IPS-18c (cell line): ENCODE measurements around the gene SKIC8.
"Not testable (repeated sequence)": the region's sequence is repeated elsewhere in the genome, so short reads cannot be mapped to it uniquely, and the experiment has no call there.

Experiments used
- H3K4me3 ChIP-seq: 2 replicates; pipeline ENCODE4 v1.7.0; 2013; ENCODE audit warnings: low read depth, mild to moderate bottlenecking, low read length, moderate library complexity; ENCODE audit not compliant: insufficient read depth
- H3K9me3 ChIP-seq: one replicate; pipeline ENCODE4 v1.6.1; 2013; ENCODE audit warnings: mild to moderate bottlenecking, low read length, moderate library complexity; ENCODE audit not compliant: control insufficient read depth, insufficient read depth

Gene SKIC8

DNA sequence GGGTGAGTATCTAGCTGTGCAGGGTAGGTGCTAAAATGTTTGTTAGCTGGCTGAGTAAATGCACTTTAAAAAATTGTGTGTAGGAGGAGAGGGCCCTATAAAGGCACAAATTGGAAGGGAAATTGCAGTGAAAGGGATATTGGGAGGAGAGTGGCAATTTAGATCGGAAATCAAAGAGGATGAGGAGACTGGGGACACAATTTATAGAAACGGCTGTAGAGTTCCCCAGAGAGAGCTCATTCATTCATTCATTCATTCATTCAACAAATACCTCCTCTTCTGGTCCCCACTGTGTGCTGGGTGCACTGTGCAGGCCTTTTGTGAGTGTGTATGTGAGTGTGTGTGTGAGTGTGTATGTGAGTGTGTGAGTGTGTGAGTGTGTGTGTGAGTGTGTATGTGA, 32.6 kb downstream of the SKIC8 start:
- H3K4me3 ChIP-seq, result no peak overlapping the region
- H3K9me3 ChIP-seq, result peaks cover 3% of the 10 kb centered on the region

DNA sequence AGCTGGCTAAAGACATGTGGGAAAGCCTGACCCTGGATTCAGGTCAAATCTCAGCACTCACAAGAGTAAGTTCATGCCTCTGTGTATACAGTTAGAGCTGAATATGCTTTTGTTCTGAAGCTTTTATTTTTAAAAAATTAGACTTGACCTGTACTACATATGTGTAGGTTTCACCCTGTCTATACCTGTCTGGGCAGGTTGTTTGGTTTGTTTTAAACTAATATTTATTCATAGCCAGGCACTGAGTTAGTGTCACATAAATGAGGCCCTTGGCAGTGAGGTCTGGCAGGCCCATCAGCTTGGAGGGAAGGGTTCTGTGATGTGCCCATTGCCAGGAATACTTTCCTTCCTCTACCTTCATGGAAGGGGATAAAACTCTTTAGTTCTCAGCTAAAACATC, 33.2 kb downstream of the SKIC8 start:
- Histone ChIP-seq H3K4me3 (no peak overlapping the region), H3K9me3 (peaks cover 3% of the 10 kb centered on the region)

DNA sequence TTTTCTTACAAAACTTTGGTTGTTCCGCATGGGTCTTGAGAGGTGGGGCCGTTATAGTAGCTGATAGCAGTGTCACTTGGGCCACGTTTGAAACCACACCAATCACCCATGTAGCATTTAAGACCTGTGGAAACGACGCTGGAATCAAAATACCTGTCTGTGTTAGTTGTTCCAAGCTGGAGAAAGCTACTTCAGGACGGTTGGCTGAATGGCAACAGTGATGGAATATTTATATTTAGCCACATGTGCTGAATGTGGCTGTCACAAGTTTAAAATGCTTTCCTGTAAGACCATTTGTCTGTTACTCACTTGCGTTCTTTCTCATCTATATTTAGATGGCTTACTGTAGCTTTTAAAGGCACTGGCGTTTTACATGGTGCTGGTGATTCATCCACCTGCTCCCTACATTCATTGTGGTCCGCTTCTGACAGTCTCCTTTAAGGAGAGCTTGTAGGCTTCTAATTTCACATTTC, 33.6 kb downstream of the SKIC8 start:
- Histone ChIP-seq H3K9me3 (peaks cover 3% of the 10 kb centered on the region), H3K4me3 (no peak overlapping the region)

DNA sequence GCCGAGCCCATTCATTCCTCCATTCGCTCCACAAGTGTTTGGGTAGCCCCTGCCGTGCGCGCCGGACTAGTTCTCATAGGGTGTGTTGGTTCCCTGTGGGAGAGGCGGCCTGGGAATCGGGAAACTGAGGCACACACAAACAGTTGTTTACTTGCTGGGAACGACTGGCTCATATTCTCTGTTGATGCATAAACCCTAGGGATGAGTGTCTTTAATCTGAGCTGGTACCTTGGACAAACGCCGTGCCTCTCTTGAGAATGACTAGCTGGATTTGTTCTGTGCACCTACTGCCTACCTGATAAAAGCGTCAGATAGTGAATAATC, 34.3 kb downstream of the SKIC8 start:
- Histone ChIP-seq H3K4me3 (peak overlapping the region; percentile 49; the same call in 1 of the 2 replicates), H3K9me3 (peaks cover 3% of the 10 kb centered on the region)

DNA sequence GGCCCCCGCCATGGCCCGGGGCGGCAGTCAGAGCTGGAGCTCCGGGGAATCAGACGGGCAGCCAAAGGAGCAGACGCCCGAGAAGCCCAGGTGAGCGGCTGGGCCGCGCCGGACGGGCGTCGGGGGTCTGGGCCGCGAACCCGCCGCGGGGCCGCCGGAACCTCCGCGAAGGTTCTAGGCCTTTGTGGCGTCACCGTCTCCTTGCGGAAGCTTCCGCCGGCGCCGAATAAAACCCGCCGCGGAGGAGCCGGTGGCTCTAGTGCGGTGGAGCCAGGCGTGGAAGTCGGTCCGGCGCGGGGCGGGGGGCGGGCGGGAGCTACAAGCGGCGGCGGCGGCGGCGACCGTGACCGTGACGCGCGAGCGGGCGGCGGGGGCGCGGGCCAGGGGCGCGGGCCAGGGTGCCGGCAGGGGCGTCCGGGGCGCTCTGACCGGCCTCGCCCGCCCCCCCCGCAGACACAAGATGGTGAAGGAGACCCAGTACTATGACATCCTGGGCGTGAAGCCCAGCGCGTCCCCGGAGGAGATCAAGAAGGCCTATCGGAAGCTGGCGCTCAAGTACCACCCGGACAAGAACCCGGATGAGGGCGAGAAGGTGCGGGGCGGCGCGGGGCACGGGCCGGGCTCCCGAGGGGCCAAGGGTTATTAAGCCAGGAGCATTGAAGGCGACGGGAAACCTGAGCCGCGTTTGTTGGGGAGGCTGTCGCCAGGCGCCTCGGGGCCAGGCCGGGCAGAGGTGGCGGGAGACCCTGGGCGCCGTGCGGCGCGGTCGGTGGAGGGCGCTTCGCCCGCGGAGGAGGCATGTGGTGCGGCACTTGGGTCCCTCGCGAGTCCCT, 34.9 kb downstream of the SKIC8 start, which contains the start of gene DNAJA4:
DNAJA4 (plus strand) TSS at position 259 of the 833 bp plus-strand sequence; CDS start at position 461, 202 bp downstream.
- H3K4me3 ChIP-seq, result peak within 1 kb of the TSS; percentile 49; the same call in 1 of the 2 replicates
- H3K9me3 ChIP-seq, result peaks cover 3% of the 10 kb centered on the region

DNA sequence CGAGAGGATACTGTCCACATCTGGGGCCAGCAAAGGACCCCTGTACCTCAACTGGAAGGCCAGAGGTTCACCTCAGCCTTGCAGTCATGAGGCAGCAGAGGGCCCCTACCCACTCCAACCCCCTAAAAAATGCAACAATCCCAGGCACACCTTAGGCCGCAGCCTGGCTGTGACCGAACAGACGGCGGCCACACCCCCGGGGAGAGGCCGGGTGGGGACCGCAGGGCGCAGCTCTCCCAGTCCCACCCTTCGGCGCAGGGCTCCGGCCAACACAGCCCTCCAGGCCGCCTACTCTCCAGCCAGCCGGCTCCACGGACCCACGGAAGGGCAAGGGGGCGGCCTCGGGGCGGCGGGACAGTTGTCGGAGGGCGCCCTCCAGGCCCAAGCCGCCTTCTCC, 35.5 kb downstream of the SKIC8 start:
- H3K4me3 ChIP-seq, result peak overlapping the region; percentile 38; the same call in 1 of the 2 replicates
- H3K9me3 ChIP-seq, result peaks cover 3% of the 10 kb centered on the region

DNA sequence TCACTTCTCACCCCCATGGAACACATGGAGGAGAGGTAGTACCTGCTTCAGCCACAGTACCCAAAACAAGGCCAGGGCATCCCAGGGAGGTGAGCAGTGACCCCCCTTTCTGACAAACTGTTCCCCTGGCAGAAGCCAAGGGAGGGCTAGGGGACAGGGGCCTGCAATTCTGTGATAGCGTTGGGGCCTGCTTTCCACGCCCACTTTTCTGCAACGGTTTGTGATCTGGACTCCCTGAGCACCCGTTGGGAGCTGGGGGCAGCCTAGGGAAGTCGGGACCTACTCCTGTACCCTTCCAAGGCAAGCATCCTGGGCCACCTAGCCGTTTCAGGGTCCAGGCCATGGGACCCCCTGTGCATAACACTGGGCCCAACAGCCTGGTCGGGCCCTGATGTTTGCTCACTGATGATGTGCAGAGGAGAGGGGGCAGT, 36.0 kb downstream of the SKIC8 start:
- Histone ChIP-seq H3K9me3 (peaks cover 3% of the 10 kb centered on the region), H3K4me3 (no peak overlapping the region; the same call in 1 of the 2 replicates)

DNA sequence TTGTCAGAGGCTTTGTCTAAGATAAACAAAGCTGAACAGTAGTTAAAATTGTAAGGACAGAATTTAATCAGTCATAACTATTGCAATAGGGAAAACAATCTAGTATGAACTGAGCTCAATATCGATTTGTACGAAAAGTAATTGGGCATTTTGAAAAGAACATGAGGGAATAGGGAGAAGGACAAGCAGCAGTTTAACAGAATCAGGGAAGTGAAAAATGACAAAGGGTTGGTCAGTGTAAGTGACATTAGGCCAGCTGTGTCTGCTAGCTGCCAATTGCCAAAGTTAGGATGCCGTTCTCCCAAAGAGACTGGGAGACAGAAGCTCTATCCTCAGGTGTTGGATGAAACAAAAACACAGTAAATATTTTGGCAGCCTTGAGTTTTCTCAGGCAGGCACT, 38.3 kb downstream of the SKIC8 start:
- H3K4me3 ChIP-seq, result no peak overlapping the region
- peaks cover 3% of the 10 kb centered on the region for H3K9me3 ChIP-seq

DNA sequence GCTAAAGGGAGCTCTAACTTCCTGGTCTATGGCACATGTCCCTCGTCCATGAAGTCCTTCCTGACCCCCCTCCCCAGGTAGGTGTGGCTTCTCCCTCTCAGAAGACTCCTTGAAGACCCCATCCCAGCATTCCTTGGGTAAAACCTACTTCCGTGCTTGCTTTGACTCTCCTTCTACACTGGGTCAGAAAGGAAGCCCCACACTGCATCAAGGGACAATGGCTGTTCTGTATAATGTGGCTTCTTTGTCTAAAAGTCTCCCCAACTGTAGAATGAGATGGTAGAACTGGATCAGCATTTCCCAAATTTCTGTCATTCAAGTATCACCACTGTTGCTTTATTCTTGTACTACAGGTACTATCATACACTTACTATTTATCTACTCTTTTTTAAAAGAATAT, 38.9 kb downstream of the SKIC8 start:
- peaks cover 3% of the 10 kb centered on the region for H3K9me3 ChIP-seq
- no peak overlapping the region for H3K4me3 ChIP-seq

DNA sequence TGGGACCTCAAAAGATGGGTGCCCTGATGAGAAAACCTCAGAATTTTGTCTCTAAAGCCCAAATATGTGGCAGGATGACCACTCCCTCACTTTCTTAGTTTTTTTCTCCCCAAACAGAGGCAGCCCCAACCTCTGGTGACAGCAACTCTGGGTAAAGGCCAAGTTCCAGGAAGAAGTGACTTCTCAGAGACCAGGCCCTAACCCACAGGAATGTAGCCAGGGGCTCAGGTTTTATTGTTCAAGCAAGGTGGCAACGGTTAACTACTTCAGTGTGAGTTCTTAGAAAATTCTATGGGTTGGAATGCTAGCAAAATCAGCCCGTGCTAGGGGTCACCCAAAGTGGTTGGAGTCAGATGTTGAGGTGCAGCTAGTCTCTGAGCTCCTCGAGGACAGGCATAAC, 40.2 kb downstream of the SKIC8 start:
- Histone ChIP-seq H3K4me3 (no peak overlapping the region), H3K9me3 (no peaks in the 10 kb centered on the region)

DNA sequence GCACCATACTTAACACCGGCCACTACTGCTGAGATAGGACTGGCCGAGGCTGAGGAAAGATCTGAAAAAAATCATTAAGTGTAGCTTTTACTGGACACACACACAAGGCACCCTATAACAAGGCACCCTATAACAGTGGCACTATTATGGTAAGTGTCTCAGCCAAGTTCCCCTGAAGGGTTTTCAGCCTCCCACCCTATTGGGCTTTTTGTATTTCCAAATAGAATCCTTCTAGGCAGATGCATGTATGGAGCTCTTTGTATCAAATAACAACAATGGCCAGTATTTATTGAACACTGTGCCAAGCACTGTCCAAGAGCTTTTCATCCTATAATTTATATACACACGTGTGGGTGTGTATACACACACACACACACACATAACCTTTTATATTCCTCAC, 41.7 kb downstream of the SKIC8 start:
- Histone ChIP-seq H3K9me3 (no peaks in the 10 kb centered on the region), H3K4me3 (no peak overlapping the region)

DNA sequence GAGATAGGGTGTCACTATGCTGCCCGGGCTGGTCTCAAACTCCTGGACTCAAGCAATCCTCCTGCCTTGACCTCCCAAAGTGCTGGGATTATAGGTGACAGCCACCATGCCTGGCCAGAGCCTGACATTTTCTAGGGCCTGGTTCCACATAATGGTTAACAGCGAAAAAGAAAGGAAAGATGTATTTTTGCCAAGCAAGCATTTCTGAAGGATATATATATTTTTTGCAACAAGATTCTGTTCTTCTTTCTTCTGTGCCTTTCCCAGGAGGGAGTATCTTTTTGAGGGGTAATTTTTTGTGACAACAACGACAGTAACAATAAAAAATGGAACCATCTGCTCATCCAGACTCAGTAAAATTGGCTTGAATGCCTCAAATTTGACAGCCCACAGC, 43.4 kb downstream of the SKIC8 start:
- Histone ChIP-seq H3K9me3 (no peaks in the 10 kb centered on the region), H3K4me3 (no peak overlapping the region)

DNA sequence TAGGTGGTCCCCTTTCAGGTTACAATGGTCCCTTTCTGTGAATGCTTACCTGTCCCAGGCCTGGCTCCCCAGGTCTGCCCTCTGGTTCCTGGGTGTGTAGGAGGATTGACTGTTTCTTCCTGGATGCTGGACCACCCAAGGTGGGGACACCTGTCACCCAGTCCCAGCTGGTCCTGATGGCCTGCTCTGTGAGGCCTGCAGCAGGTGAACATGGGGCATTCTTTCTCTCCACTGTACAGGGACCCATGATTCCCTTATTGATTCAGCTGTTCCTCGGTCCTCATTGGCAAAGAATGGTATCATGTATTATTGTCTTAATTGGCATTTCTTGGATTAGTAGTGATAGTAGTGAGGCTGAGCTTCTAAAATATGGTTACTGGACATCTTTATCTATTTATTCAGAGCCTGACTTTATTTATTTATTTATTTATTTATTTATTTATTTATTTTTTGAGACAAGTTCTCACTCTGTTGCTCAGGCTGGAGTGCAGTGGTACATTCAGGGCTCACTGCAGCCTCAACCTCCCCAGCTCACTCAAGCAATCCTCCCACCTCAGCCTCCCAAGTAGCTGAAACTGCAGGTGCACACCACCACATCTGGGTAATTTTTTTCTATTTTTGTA, 43.9 kb downstream of the SKIC8 start:
- H3K9me3 ChIP-seq, result no peaks in the 10 kb centered on the region
- no peak overlapping the region for H3K4me3 ChIP-seq

DNA sequence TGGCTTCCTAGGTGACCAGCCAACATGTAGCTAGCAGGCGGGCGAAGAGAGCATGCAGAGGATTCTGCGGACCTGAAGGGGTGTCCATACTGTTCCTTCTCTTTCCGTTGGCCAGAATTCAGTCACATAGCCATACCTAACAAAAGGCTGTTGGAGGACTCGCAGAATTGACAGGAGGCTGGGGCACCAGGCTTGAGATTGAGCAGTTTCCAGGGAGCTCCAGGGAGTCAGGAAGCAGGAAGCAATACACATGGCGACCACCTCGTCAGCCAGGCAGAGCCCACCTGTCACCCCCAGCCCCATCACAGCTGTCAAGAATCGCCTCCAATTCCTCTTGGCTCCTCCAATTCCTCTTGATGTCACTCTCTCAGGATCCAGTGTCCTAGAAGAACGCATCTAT, 48.3 kb downstream of the SKIC8 start:
- Histone ChIP-seq H3K4me3 (no peak overlapping the region), H3K9me3 (no peaks in the 10 kb centered on the region)

DNA sequence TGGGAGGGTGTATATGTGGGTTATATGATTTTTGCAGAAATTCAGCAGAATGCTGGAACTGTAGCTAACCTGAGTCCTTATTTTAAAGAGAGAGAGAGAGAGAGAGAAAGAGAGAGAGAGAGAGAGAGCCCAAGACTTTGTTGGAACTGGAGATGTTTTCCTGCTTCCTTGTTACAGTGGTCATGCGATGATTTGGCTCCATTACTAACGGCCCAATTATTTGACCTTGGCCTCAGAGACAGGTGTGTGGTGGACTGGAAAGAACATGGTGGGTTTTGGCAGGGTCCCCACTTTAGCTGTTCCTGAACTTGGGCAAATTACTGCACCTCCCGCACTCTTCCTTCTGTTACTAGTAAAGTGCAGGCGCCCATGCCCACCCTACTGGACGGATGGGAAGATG, 50.3 kb downstream of the SKIC8 start:
- H3K4me3 ChIP-seq, result no peak overlapping the region
- H3K9me3 ChIP-seq, result no peaks in the 10 kb centered on the region

DNA sequence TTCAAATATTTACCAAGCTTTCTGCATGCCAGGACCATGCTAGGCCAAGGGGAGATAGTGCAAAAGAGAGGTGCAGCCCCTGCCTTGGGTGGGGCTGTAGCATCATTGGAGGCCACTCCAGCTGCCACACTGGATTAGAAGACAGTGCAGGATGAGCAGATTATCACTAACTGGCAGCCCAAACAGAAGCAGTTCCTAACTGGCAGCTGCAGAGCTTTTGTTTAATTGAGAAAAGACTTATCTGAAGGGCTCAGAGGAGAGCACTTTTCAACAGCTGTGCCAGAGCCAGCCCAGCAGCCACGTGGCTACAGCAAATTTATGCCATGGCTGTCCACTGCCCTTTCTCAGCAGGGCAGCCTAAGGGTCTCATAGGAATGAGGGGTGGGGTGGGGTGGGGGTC, 51.5 kb downstream of the SKIC8 start:
- Histone ChIP-seq H3K4me3 (no peak overlapping the region), H3K9me3 (no peaks in the 10 kb centered on the region)

DNA sequence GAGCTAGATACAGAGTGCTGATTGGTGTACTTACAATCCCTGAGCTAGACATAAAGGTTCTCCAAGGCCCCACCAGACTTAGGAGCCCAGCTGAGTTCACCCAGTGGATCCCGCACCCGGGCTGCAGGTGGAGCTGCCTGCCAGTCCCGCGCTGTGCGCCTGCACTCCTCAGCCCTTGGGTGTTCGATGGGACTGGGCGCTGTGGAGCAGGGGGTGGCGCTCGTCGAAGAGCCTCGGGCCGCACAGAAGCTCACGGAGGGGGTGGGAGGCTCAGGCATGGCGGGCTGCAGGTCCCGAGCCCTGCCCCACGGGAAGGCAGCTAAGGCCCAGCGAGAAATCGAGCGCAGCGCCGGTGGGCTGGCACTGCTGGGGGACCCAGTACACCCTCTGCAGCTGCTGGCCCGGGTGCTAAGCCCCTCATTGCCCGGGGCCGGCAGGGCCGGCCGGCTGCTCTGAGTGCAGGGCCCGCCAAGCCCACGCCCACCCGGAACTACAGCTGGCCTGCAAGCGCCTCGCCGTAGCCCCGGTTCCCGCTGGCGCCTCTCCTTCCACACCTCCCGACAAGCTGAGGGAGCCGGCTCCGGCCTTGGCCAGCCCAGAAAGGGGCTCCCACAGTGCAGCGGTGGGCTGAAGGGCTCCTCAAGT, 53.3 kb downstream of the SKIC8 start:
- H3K4me3 ChIP-seq, H3K9me3 ChIP-seq: not testable (repeated sequence)

DNA sequence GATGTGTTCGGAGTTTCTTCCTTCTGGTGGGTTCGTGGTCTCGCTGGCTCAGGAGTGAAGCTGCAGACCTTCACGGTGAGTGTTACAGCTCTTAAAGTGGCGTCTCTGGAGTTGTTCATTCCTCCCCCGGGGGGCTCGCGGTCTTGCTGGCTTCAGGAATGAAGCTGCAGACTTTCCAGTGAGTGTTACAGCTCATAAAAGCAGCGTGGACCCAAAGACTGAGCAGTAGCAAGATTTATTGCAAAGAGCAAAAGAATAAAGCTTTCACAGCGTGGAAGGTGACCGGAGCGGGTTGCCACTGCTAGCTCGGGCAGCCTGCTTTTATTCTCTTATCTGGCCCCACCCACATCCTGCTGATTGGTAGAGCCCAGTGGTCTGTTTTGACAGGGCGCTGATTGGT, 54.0 kb downstream of the SKIC8 start:
- H3K4me3 ChIP-seq, H3K9me3 ChIP-seq: not testable (repeated sequence)
